OCI-LY7 (cell line): ENCODE data around the gene MYOF.

ENCODE experiments used
- CTCF ChIP-seq: fragments of 200-600 bp; sonication (generic); conservative IDR thresholded peaks from 2 replicates; pipeline ENCODE4 v1.5.1; 2014; ENCODE audit warnings: mild to moderate bottlenecking, antibody characterized with exemption, low read length, moderate library complexity, mixed read lengths
- EZH2phosphoT487 ChIP-seq: fragments of 200-600 bp; sonication (generic); IDR thresholded peaks from 2 replicates; pipeline ENCODE4 v1.6.1; 2018; ENCODE audit warnings: low read depth, borderline replicate concordance, mild to moderate bottlenecking, mixed run types, antibody characterized with exemption, low read length, moderate library complexity, mixed read lengths

GRCh38 chr10:93269281-93269680 is 212.9 kb downstream of the MYOF start:
- TF ChIP-seq CTCF: no peak
- no peak for TF ChIP-seq EZH2phosphoT487
